Measurements from ENCODE around the gene BLVRB.

BLVRB gene

DNA sequence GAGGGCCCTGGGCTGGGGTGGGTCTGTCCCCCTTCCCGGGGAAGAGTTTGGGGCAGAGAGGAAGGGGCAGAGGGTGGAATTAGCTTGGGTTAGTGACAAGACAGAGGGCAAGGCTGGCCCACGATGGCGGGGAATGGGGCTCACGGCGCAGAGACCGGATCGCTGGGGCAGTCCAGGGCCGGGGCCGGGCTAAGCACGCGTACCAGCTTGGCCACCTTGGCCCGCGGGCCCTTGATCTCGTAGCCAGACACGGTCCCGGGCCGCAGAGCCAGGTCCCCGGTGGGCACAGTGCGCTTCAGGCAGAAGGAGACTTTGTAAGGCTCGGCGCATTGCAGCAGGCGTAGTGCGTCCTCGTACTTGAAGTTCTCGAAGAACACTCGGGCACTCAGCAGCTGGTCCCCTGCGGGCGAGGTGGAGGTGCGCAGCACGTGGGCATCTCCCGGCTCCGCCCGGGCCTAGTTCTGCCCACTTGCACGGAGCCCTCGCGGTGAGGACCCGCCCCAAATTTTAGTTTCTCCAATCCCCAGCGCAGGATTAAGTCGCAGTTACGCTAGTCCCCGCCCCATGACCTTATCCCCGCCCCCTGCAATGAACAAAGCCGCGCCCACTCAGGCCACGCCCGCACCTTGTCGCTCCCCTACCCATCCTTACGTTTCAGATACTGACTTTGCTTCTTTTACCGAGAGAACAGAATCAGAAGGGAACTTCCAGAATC lies 67.0 kb downstream of the BLVRB start:
- no peak for DNase-seq
